Stomach (tissue), 9 donors: Measurements from ENCODE around the gene STAC3. TPM values are rescaled to one million over a fixed set of nuclear protein-coding genes. Genes with fewer than 3 reads are reported as not detected.
"Not testable (repeated sequence)": the region's sequence is repeated elsewhere in the genome, so short reads cannot be mapped to it uniquely, and the experiment has no call there.

Experiments
- DNase-seq, 2 donors: peaks; one replicate each; pipeline versions ENCODE4 v3.0.0 to v3.0.0-alpha.2; 2013 to 2019
- H3K27ac ChIP-seq, 5 donors: fragments of 200-600 bp in 4 of 5; sonication (generic) in 4 of 5; one replicate each; pipeline ENCODE4 v1.5.1; 2013 to 2019; ENCODE audit warnings: mild to moderate bottlenecking in 1 of 5, moderate library complexity in 1 of 5
- H3K27me3 ChIP-seq, 3 donors: fragments of 200-600 bp; sonication (generic); one replicate each; pipeline ENCODE4 v1.5.1; 2017 to 2019; ENCODE audit warnings: mixed run types in 1 of 3
- H3K36me3 ChIP-seq, 4 donors: fragments of 200-600 bp; sonication (generic); 1 replicate in 3 of 4; 2 replicates in 1 of 4; pipeline ENCODE4 v1.5.1; 2016 to 2019
- H3K4me1 ChIP-seq, 4 donors: fragments of 200-600 bp; sonication (generic); one replicate each; pipeline ENCODE4 v1.5.1; 2016 to 2019
- H3K4me3 ChIP-seq, 4 donors: fragments of 200-600 bp; sonication (generic) in 3 of 4; one replicate each; pipeline ENCODE4 v1.5.1; 2016 to 2019; ENCODE audit warnings: mild to moderate bottlenecking in 1 of 4
- H3K9me3 ChIP-seq, 4 donors: fragments of 200-600 bp; sonication (generic); one replicate each; pipeline ENCODE4 v1.5.1; 2016 to 2019
- EP300 ChIP-seq: sonication (generic); formaldehyde crosslinking; IDR thresholded peaks from one replicate; pipeline ENCODE4 v1.6.1; 2017; ENCODE audit warnings: antibody characterized with exemption
- POLR2A ChIP-seq, 4 donors: fragments of 450-650 bp; IDR thresholded peaks; one replicate each; pipeline ENCODE4 v1.6.1; 2016; ENCODE audit warnings: antibody characterized with exemption in 4 of 4, control low read depth in 2 of 4, mild to moderate bottlenecking in 1 of 4, moderate library complexity in 1 of 4
- POLR2AphosphoS5 ChIP-seq, 3 donors: sonication (generic); formaldehyde crosslinking; IDR thresholded peaks; one replicate each; pipeline ENCODE4 v1.6.1; 2016; ENCODE audit warnings: antibody characterized with exemption in 3 of 3
- WGBS, 5 donors: extraction: QIAGEN DNeasy Blood & Tissue Kit in 3 of 5; methylation state at CpG; one replicate each; pipeline versions ENCODE4 v1.1.5 to v1.1.7; 2013 to 2018; 5-methylcytosine and 5-hydroxymethylcytosine counted together
- intact Hi-C: fragments of 100-400 bp; cut with DNase I; formaldehyde crosslinking; loops from one replicate; pipeline ENCODE4 v1.15.1; 2023; ENCODE audit warnings: low total_unique reads
- polyA plus RNA-seq, 3 donors: library from polyadenylated mRNA; stranded (reverse); fragments of 200-250 nt; gene quantifications; one replicate each; pipeline ENCODE4 v1.2.3, GENCODE V29; 2013
- total RNA-seq, 5 donors: library from RNA; depleted of rRNA; stranded (reverse); fragments of >200 nt; gene quantifications; one replicate each; pipeline versions ENCODE4 v1.1.0 to v1.2.3, GENCODE V29; 2014 to 2016
- TF ChIP-seq, protein P1 (sequence below), 7 experiments: fragments of 450-650 bp in 4 of 7; fragments of 200-600 bp in 3 of 7; sonication (generic) in 3 of 7; IDR thresholded peaks; one replicate each; pipeline ENCODE4 v1.5.1; 2016 to 2019; ENCODE audit warnings: antibody characterized with exemption in 7 of 7, control low read depth in 2 of 7, mild to moderate bottlenecking in 1 of 7
- donor health status: healthy with polysubstance abuse.
- donor health status: Bipolar disorder and iron deficiency.
- donor health status: healthy.

STAC3 gene
- total and polyA plus RNA-seq, 8 donors: 0.55 to 5.1 (median 2.3) TPM; not detected in 1

- Histone ChIP-seq H3K4me1 (peaks cover 0 to 15% (median 6%) of the 10 kb centered on the region in 4 donors), H3K27ac (no peak overlapping the region), H3K27me3 (no peaks in the 10 kb centered on the region), H3K36me3 (peaks cover 46 to 98% (median 93%) of the 10 kb centered on the region in 4 donors), H3K9me3 (no peaks in the 10 kb centered on the region), H3K4me3 (no peak overlapping the region)
- DNase-seq: no peak
- intact Hi-C loops: no loop called here
- WGBS, 5 donors: 87 to 94% (median 91%) methylated on average over 15 of the region's 15 CpGs
- TF ChIP-seq, protein P1, sequence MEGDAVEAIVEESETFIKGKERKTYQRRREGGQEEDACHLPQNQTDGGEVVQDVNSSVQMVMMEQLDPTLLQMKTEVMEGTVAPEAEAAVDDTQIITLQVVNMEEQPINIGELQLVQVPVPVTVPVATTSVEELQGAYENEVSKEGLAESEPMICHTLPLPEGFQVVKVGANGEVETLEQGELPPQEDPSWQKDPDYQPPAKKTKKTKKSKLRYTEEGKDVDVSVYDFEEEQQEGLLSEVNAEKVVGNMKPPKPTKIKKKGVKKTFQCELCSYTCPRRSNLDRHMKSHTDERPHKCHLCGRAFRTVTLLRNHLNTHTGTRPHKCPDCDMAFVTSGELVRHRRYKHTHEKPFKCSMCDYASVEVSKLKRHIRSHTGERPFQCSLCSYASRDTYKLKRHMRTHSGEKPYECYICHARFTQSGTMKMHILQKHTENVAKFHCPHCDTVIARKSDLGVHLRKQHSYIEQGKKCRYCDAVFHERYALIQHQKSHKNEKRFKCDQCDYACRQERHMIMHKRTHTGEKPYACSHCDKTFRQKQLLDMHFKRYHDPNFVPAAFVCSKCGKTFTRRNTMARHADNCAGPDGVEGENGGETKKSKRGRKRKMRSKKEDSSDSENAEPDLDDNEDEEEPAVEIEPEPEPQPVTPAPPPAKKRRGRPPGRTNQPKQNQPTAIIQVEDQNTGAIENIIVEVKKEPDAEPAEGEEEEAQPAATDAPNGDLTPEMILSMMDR (IDR thresholded peaks at IDR 0.05): no peak
- TF ChIP-seq POLR2A (IDR thresholded peaks at IDR 0.05): no peak
Observed at GRCh38 chr12:57278465-57279381, 27.7 kb upstream of the STAC3 start.

DNA sequence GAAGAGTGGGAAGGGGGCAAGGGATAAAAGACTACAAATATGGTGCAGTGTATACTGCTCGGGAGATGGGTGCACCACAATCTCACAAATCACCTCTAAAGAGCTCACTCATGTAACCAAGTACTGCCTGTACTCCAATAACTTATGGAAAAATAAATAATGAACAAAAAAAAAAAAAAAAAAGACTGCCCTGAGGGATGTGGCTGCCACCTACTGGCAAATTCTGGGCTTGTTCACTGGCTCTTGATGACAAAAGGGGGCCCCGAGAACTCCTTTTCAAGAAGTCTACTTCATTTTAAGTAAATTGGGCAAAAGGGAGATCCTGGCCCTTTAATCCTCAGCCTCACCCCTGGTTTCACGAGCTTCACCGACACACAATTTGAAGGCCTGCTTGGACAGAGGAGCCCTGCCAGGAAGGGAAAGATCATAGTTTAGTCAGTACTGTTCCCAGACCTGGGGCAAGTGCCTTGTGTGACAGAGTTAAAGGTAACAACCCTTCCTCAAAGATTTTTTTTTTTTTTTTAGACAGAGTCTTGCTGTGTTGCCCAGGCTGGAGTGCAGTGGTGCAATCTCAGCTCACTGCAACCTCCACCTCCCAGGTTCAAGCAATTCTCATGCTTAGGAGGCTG is 26.1 kb upstream of the STAC3 start:
- WGBS, 5 donors: 39 to 56% (median 49%) methylated on average over 4 of the region's 4 CpGs
- H3K9me3 ChIP-seq: no peaks in the 10 kb centered on the region
- TF ChIP-seq, protein P1 (IDR thresholded peaks at IDR 0.05): peak in 4 of 7 experiments; percentile 7 to 42 (median 28)
- TF ChIP-seq POLR2AphosphoS5 (IDR thresholded peaks at IDR 0.05): no peak
- H3K4me3 ChIP-seq: no peak overlapping the region
- no peaks in the 10 kb centered on the region for H3K27me3 ChIP-seq
- peaks cover 40 to 98% (median 93%) of the 10 kb centered on the region in 4 donors for H3K36me3 ChIP-seq
- H3K4me1 ChIP-seq: peaks cover 0 to 15% (median 6%) of the 10 kb centered on the region in 4 donors
- no peak overlapping the region for H3K27ac ChIP-seq
- intact Hi-C loops: no loop called here
- peak; percentile 47 to 57 for DNase-seq

GRCh38 chr12:57276233-57276632 is 25.2 kb upstream of the STAC3 start:
- Histone ChIP-seq H3K4me1 (peaks cover 0 to 15% (median 6%) of the 10 kb centered on the region in 4 donors), H3K36me3 (peaks cover 37 to 98% (median 93%) of the 10 kb centered on the region in 4 donors)
- H3K9me3 ChIP-seq, H3K4me3 ChIP-seq, DNase-seq, intact Hi-C loops, H3K27ac ChIP-seq, H3K27me3 ChIP-seq: not testable (repeated sequence)
- 89 to 97% (median 93%) methylated on average over 6 of the region's 6 CpGs for WGBS, 5 donors

DNA sequence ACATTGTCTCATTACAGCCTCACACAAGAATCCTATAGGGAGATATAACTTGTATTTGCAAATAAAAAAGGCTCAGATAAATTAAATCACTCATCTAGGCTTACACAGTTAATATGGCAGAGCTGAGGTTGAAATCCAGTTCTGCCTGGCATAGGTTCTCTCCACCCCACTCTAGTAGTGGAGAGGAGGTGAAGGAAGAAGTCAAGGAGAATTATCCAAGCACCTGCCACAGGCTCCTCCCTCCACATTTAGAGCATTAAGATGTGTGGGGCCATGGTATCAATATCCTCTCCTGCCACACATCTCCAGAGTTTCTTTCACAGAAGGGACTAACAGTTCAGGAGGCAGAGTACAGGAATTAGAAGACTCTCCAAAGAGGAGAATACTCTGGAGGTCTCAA is 22.5 kb upstream of the STAC3 start:
- no peak overlapping the region for H3K4me3 ChIP-seq
- H3K27ac ChIP-seq: no peak overlapping the region
- H3K9me3 ChIP-seq: no peaks in the 10 kb centered on the region
- H3K27me3 ChIP-seq: no peaks in the 10 kb centered on the region
- H3K4me1 ChIP-seq: no peaks in the 10 kb centered on the region
- intact Hi-C loops: no loop called here
- DNase-seq: no peak
- peaks cover 38 to 98% (median 93%) of the 10 kb centered on the region in 4 donors for H3K36me3 ChIP-seq
- TF ChIP-seq POLR2A (IDR thresholded peaks at IDR 0.05) (no peak), POLR2AphosphoS5 (IDR thresholded peaks at IDR 0.05) (no peak), EP300 (no peak)
- TF ChIP-seq, protein P1 (IDR thresholded peaks at IDR 0.05): no peak
